Retinal pigment epithelial cell (primary cell): ENCODE data around the gene MYL6B.

ENCODE experiments used
- DNase-seq: peaks from one replicate; pipeline ENCODE4 v3.0.0-alpha.2; 2010; ENCODE audit warnings: low read depth
- H3K4me3 ChIP-seq: 2 replicates; pipeline ENCODE4 v1.5.1; 2011; ENCODE audit warnings: mild to moderate bottlenecking, low read length, control low read depth, moderate library complexity
- CTCF ChIP-seq: conservative IDR thresholded peaks from 2 replicates; pipeline ENCODE4 v1.5.1; 2011; ENCODE audit warnings: low read depth, low read length, control low read depth, inconsistent platforms

The MYL6B gene

GRCh38 chr12:56162468-56163290 is 10.3 kb downstream of the MYL6B start:
- DNase-seq = no peak
- H3K4me3 ChIP-seq = no peak overlapping the region
- TF ChIP-seq CTCF = no peak

GRCh38 chr12:56163533-56164344 is 11.4 kb downstream of the MYL6B start:
- TF ChIP-seq CTCF = no peak
- DNase-seq = no peak
- no peak overlapping the region for H3K4me3 ChIP-seq

- no peak for DNase-seq
- no peak overlapping the region for H3K4me3 ChIP-seq
- no peak for TF ChIP-seq CTCF
Observed at GRCh38 chr12:56164345-56164729, 11.9 kb downstream of the MYL6B start.

DNA sequence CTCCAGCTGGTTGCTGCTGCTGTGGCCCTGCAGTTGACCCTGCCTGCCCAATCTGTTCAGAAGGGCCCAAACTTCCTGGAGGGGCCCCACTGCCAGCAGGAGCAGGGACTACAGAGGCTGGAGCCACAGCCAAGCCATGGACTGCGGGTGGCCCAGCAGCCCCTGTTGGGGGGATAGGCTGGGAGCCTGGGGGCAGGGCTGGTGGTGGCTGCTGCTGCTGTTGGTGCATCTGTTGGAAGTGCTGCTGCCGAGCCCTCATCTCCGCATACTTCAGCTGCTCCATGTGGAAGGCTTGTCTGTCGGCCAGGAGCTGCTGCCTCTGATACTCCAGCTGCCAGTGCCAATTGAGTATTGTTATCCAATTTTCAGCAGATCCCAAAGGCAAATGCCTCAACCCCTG is 13.0 kb downstream of the MYL6B start:
- no peak for TF ChIP-seq CTCF
- H3K4me3 ChIP-seq = no peak overlapping the region

DNA sequence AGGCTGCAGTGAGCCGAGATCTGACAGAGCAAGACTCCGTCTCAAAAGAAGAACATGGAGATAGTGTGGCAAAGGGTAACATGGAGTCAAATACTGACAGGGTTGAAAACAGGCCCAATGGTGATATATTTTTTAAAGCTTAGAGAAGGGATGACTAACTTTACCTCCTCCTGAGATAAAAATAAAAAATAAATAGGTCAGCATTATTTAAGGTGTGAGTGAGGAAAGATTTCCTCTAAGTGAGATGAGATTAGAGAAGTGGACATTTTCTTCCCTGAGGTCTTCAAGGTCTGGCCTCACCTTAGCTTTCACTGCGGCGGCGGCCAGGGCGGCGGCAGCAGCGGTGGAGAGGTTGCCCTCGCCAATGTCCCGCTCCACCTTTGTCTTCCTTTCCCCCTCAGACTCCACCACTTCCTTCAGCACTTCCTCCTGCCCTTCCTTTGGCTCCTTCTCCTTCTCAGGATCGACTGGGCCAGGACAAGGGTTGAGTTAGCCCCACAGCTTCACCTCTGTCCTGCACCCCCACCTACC is 16.9 kb downstream of the MYL6B start:
- no peak for TF ChIP-seq CTCF
- DNase-seq = no peak
- H3K4me3 ChIP-seq = no peak overlapping the region

More for the DNA sequence above, 13.0 kb downstream of the MYL6B start:
- DNase-seq = no peak

DNA sequence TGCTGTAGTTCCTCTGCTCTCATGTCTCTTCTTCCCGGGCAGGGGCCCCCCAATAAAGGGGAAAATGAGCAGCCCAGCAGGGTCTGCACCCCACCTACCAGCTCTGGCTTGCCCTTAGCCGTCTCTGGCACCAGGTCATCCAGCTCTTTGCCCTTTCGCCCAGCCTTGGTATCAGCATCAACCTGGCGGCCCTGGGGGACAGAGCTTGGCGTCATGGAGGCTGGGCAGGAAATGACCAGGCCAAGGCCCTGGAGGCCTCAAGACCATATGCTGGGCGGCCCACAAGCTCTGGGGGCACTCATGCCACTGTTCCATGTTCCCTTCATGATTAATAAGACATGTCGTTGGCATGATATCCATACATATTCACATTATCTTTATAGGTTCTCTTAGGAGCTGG is 20.5 kb downstream of the MYL6B start:
- H3K4me3 ChIP-seq = no peak overlapping the region
- DNase-seq = no peak
- no peak for TF ChIP-seq CTCF
